Suprapubic skin (tissue), 3 donors: ENCODE results near the gene PBLD.
"Not testable (repeated sequence)": the region's sequence is repeated elsewhere in the genome, so short reads cannot be mapped to it uniquely, and the experiment has no call there.

Source experiments
- POLR2A ChIP-seq, 2 donors: fragments of 450-650 bp; IDR thresholded peaks; one replicate each; pipeline ENCODE4 v1.6.1; 2017; ENCODE audit warnings: antibody characterized with exemption in 2 of 2, mild to moderate bottlenecking in 2 of 2, moderate library complexity in 2 of 2
- TF ChIP-seq, protein P1 (sequence below), 2 donors: fragments of 200-600 bp in 1 of 2; fragments of 450-650 bp in 1 of 2; sonication (generic) in 1 of 2; IDR thresholded peaks; one replicate each; pipeline ENCODE4 v1.5.1; 2016 to 2019; ENCODE audit warnings: antibody characterized with exemption in 2 of 2, mild to moderate bottlenecking in 1 of 2, moderate library complexity in 1 of 2

DNA sequence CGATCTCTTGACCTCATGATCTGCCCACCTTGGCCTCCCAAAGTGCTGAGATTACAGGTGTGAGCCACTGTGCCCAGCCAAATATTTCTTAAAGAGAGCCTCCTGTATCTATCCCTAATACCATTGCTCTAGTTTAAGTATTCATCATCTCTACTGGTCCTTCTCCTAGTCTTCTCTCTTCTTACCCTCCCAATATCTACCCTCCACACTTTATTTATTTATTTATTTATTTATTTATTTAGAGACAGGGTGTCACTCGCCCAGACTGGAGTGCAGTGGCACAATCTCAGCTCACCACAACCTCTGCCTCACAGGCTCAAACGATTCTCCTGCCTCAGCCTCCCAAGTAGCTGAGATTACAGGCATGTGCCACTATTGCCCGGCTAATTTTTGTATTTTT lies 8.3 kb downstream of the PBLD start:
- TF ChIP-seq, protein P1, sequence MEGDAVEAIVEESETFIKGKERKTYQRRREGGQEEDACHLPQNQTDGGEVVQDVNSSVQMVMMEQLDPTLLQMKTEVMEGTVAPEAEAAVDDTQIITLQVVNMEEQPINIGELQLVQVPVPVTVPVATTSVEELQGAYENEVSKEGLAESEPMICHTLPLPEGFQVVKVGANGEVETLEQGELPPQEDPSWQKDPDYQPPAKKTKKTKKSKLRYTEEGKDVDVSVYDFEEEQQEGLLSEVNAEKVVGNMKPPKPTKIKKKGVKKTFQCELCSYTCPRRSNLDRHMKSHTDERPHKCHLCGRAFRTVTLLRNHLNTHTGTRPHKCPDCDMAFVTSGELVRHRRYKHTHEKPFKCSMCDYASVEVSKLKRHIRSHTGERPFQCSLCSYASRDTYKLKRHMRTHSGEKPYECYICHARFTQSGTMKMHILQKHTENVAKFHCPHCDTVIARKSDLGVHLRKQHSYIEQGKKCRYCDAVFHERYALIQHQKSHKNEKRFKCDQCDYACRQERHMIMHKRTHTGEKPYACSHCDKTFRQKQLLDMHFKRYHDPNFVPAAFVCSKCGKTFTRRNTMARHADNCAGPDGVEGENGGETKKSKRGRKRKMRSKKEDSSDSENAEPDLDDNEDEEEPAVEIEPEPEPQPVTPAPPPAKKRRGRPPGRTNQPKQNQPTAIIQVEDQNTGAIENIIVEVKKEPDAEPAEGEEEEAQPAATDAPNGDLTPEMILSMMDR (IDR thresholded peaks at IDR 0.05): not testable (repeated sequence)
- not testable (repeated sequence) for TF ChIP-seq POLR2A (IDR thresholded peaks at IDR 0.05)
